H9 (cell line): ENCODE results near the gene IDNK. TPM values are rescaled to one million over a fixed set of nuclear protein-coding genes. Genes with fewer than 3 reads are reported as not detected.

Experiments used
- DNase-seq: peaks from one replicate; pipeline ENCODE4 v3.0.0-alpha.2; 2017
- H2AFZ ChIP-seq: one replicate; pipeline ENCODE4 v1.6.1; 2013; ENCODE audit warnings: mild to moderate bottlenecking, low read length, control low read depth, moderate library complexity
- H2AK5ac ChIP-seq: 2 replicates; pipeline ENCODE4 v1.6.1; 2013; ENCODE audit warnings: low read length, control low read depth, mixed read lengths; ENCODE audit not compliant: insufficient read length
- H2BK120ac ChIP-seq: one replicate; pipeline ENCODE4 v1.6.1; 2013; ENCODE audit warnings: low read depth, mild to moderate bottlenecking, low read length, control low read depth, inconsistent platforms; ENCODE audit not compliant: poor library complexity, severe bottlenecking
- H2BK12ac ChIP-seq: 2 replicates; pipeline ENCODE4 v1.6.1; 2013; ENCODE audit warnings: low read length, control low read depth, mixed read lengths, low read depth; ENCODE audit not compliant: insufficient read length
- H2BK15ac ChIP-seq: 2 replicates; pipeline ENCODE4 v1.6.1; 2013; ENCODE audit warnings: low read depth, low read length, control low read depth
- H2BK20ac ChIP-seq: one replicate; pipeline ENCODE4 v1.6.1; 2013; ENCODE audit warnings: low read depth, mild to moderate bottlenecking, low read length, control low read depth, inconsistent platforms; ENCODE audit not compliant: poor library complexity, severe bottlenecking
- H2BK5ac ChIP-seq: 2 replicates; pipeline ENCODE4 v1.6.1; 2013; ENCODE audit warnings: low read length, control low read depth, mixed read lengths; ENCODE audit not compliant: insufficient read length
- H3K14ac ChIP-seq: 2 replicates; pipeline ENCODE4 v1.6.1; 2013; ENCODE audit warnings: low read length, control low read depth; ENCODE audit not compliant: insufficient read depth
- H3K18ac ChIP-seq: 2 replicates; pipeline ENCODE4 v1.6.1; 2013; ENCODE audit warnings: low read depth, mild to moderate bottlenecking, mixed read lengths, low read length, control low read depth; ENCODE audit not compliant: insufficient read length
- H3K23ac ChIP-seq: 2 replicates; pipeline ENCODE4 v1.6.1; 2013; ENCODE audit warnings: low read length, control low read depth, mixed read lengths, low read depth; ENCODE audit not compliant: insufficient read length
- H3K23me2 ChIP-seq: 2 replicates; pipeline ENCODE4 v1.6.1; 2013; ENCODE audit warnings: low read depth, mild to moderate bottlenecking, mixed read lengths, low read length, control low read depth; ENCODE audit not compliant: insufficient read length, poor library complexity, severe bottlenecking
- H3K27ac ChIP-seq: 2 replicates; pipeline ENCODE4 v1.5.1; 2013; ENCODE audit warnings: low read length, control low read depth, mixed read lengths, low read depth; ENCODE audit not compliant: insufficient read length
- H3K27me3 ChIP-seq: 2 replicates; pipeline ENCODE4 v1.6.1; 2013; ENCODE audit warnings: low read length, control low read depth, inconsistent platforms; ENCODE audit not compliant: insufficient read depth
- H3K4ac ChIP-seq: 2 replicates; pipeline ENCODE4 v1.6.1; 2013; ENCODE audit warnings: low read depth, mild to moderate bottlenecking, control low read depth, inconsistent platforms, low read length, moderate library complexity
- H3K4me1 ChIP-seq: 2 replicates; pipeline ENCODE4 v1.6.1; 2013; ENCODE audit warnings: low read length, control low read depth, inconsistent platforms; ENCODE audit not compliant: insufficient read depth
- H3K4me2 ChIP-seq: 2 replicates; pipeline ENCODE4 v1.6.1; 2013; ENCODE audit warnings: low read length, control low read depth, mixed read lengths; ENCODE audit not compliant: insufficient read length, insufficient read depth
- H3K56ac ChIP-seq: 2 replicates; pipeline ENCODE4 v1.6.1; 2013; ENCODE audit warnings: low read depth, mild to moderate bottlenecking, mixed read lengths, low read length, control low read depth; ENCODE audit not compliant: insufficient read length
- H3K79me1 ChIP-seq: 2 replicates; pipeline ENCODE4 v1.6.1; 2013; ENCODE audit warnings: low read depth, mild to moderate bottlenecking, moderate library complexity, low read length, control low read depth, inconsistent platforms; ENCODE audit not compliant: insufficient read depth, poor library complexity, severe bottlenecking
- H3K79me2 ChIP-seq: 2 replicates; pipeline ENCODE4 v1.6.1; 2013; ENCODE audit warnings: low read length, control low read depth, inconsistent platforms; ENCODE audit not compliant: insufficient read depth
- H3K9ac ChIP-seq: 2 replicates; pipeline ENCODE4 v1.6.1; 2013; ENCODE audit warnings: low read length, control low read depth, mixed read lengths; ENCODE audit not compliant: insufficient read length; ENCODE audit errors: extremely low read depth
- H3K9me3 ChIP-seq: one replicate; pipeline ENCODE4 v1.6.1; 2013; ENCODE audit warnings: low read depth, low read length, inconsistent platforms; ENCODE audit not compliant: control insufficient read depth
- H3T11ph ChIP-seq: one replicate; pipeline ENCODE4 v1.6.1; 2013; ENCODE audit warnings: mild to moderate bottlenecking, low read length, control low read depth, inconsistent platforms
- H4K20me1 ChIP-seq: one replicate; pipeline ENCODE4 v1.6.1; 2013; ENCODE audit not compliant: control insufficient read depth, insufficient read length, insufficient read depth
- H4K5ac ChIP-seq: 2 replicates; pipeline ENCODE4 v1.6.1; 2013; ENCODE audit warnings: low read depth, mild to moderate bottlenecking, mixed read lengths, low read length, control low read depth; ENCODE audit not compliant: insufficient read length
- H4K8ac ChIP-seq: replicated peaks from 2 replicates; pipeline ENCODE4 v1.6.1; 2013; ENCODE audit warnings: low read length, control low read depth, mixed read lengths, low read depth; ENCODE audit not compliant: insufficient read length
- H4K91ac ChIP-seq: 2 replicates; pipeline ENCODE4 v1.6.1; 2013; ENCODE audit warnings: low read depth, mild to moderate bottlenecking, moderate library complexity, mixed read lengths, low read length, control low read depth; ENCODE audit not compliant: insufficient read length
- H3K27ac Mint-ChIP-seq, 3 experiments: 2 replicates in 2 of 3; 3 replicates in 1 of 3; pipeline ENCODE4 v1.8.0; 2020 to 2021; ENCODE audit warnings: mixed read lengths in 3 of 3, mild to moderate bottlenecking in 1 of 3, moderate library complexity in 1 of 3
- H3K27me3 Mint-ChIP-seq: 2 replicates; pipeline ENCODE4 v1.8.0; 2021; ENCODE audit warnings: low read depth, mild to moderate bottlenecking, moderate library complexity, mixed read lengths
- H3K36me3 Mint-ChIP-seq, 3 experiments: 2 replicates in 2 of 3; 3 replicates in 1 of 3; pipeline ENCODE4 v1.8.0; 2020 to 2021; ENCODE audit warnings: low read depth in 3 of 3, mixed read lengths in 3 of 3; ENCODE audit not compliant: insufficient read depth in 1 of 3
- H3K4me1 Mint-ChIP-seq, 2 experiments: 2 replicates each; pipeline ENCODE4 v1.8.0; 2020; ENCODE audit warnings: mixed read lengths in 2 of 2
- H3K4me3 Mint-ChIP-seq, 2 experiments: 2 replicates in 1 of 2; 3 replicates in 1 of 2; pipeline ENCODE4 v1.8.0; 2020 to 2021; ENCODE audit warnings: mild to moderate bottlenecking in 2 of 2, mixed read lengths in 2 of 2, moderate library complexity in 1 of 2
- H3K9me3 Mint-ChIP-seq, 2 experiments: 2 replicates in 1 of 2; 3 replicates in 1 of 2; pipeline ENCODE4 v1.8.0; 2020; ENCODE audit warnings: mild to moderate bottlenecking in 2 of 2, mixed read lengths in 2 of 2, moderate library complexity in 1 of 2
- WGBS: extraction: QIAGEN DNeasy Blood & Tissue Kit; methylation state at CpG from one replicate; pipeline ENCODE4 v1.1.7; 2013; ENCODE audit warnings: missing lambda C conversion rate, low lambda C conversion rate, mixed read lengths; ENCODE audit not compliant: insufficient read length; ENCODE audit errors: extremely low coverage; 5-methylcytosine and 5-hydroxymethylcytosine counted together
- total RNA-seq: library from RNA; stranded (reverse); gene quantifications from 2 replicates; pipeline ENCODE4 v1.2.1, GENCODE V29; 2021
- TF ChIP-seq, protein P1 (sequence below): fragments of 200-600 bp; sonication (generic); conservative IDR thresholded peaks from 3 replicates; pipeline ENCODE4 v1.8.0; 2021; ENCODE audit warnings: antibody characterized with exemption, mild to moderate bottlenecking

The IDNK gene
- total RNA-seq, 1 experiment from 2014 or later: 1.4 TPM

DNA sequence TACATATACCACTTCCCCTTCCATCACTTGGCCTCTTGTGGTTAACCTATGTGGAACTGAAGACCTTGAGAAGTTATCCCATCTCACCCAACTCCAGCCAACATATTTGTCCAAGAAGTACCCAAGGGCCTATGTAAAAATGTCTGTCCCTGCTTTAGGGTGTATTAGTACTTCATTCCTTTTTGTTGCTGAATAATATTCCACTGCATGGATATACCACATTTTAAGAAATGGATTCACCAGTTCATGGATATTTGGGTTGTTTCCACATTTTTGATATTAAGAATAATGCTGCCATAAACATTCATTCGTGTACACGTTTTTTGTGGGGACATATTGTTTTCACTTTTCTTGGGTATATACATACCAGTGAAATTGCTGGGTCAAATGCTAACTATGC, 28.6 kb downstream of the IDNK start:
- Histone ChIP-seq H3K4me1 (no peaks in the 10 kb centered on the region), H3T11ph (no peak overlapping the region), H2BK15ac (no peak overlapping the region), H2BK5ac (no peak overlapping the region), H3K79me2 (no peaks in the 10 kb centered on the region), H2BK20ac (no peak overlapping the region), H2BK120ac (no peak overlapping the region), H4K8ac (no peak overlapping the region), H3K27me3 (no peaks in the 10 kb centered on the region), H3K4ac (no peak overlapping the region), H3K9ac (no peak overlapping the region), H3K14ac (no peak overlapping the region), H4K91ac (no peak overlapping the region), H3K23ac (no peak overlapping the region), H2AK5ac (no peak overlapping the region), H3K79me1 (no peaks in the 10 kb centered on the region), H3K18ac (no peak overlapping the region), H3K4me2 (no peak overlapping the region), H4K5ac (no peak overlapping the region), H2BK12ac (no peak overlapping the region), H4K20me1 (no peaks in the 10 kb centered on the region), H3K56ac (no peak overlapping the region), H3K27ac (no peak overlapping the region), H3K23me2 (no peaks in the 10 kb centered on the region), H3K9me3 (peaks cover 6% of the 10 kb centered on the region), H2AFZ (no peak overlapping the region)
- Mint-ChIP-seq H3K36me3 (peaks cover 43 to 63% (median 43%) of the 10 kb centered on the region in 3 experiments), H3K9me3 (peaks cover 4 to 7% of the 10 kb centered on the region in 2 experiments; a peak in 3 of 5 replicates), H3K27me3 (no peaks in the 10 kb centered on the region), H3K27ac (no peak overlapping the region), H3K4me3 (no peak overlapping the region), H3K4me1 (peaks cover 17 to 21% of the 10 kb centered on the region in 2 experiments)
- whole genome bisulfite sequencing: no CpG with 5 or more reads among the region's 2 CpGs
- TF ChIP-seq, protein P1, sequence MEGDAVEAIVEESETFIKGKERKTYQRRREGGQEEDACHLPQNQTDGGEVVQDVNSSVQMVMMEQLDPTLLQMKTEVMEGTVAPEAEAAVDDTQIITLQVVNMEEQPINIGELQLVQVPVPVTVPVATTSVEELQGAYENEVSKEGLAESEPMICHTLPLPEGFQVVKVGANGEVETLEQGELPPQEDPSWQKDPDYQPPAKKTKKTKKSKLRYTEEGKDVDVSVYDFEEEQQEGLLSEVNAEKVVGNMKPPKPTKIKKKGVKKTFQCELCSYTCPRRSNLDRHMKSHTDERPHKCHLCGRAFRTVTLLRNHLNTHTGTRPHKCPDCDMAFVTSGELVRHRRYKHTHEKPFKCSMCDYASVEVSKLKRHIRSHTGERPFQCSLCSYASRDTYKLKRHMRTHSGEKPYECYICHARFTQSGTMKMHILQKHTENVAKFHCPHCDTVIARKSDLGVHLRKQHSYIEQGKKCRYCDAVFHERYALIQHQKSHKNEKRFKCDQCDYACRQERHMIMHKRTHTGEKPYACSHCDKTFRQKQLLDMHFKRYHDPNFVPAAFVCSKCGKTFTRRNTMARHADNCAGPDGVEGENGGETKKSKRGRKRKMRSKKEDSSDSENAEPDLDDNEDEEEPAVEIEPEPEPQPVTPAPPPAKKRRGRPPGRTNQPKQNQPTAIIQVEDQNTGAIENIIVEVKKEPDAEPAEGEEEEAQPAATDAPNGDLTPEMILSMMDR: no peak
- DNase-seq: no peak
